H1 (cell line): ENCODE results near the gene RPTOR. TPM values are rescaled to one million over a fixed set of nuclear protein-coding genes. Genes with fewer than 3 reads are reported as not detected.

Experiments
- CTCF ChIA-PET: fragments of 300-600 bp; sonication (Branson Sonifier 250); formaldehyde crosslinking; loops from one replicate; lab custom pipeline; 2021; ENCODE audit not compliant: partially characterized antibody; lab: Charles Lee
- POLR2A ChIA-PET: fragments of 300-600 bp; sonication (Branson Sonifier 250); formaldehyde crosslinking; loops from one replicate; lab custom pipeline; 2021; ENCODE audit warnings: inconsistent platforms; ENCODE audit not compliant: partially characterized antibody; lab: Charles Lee
- DNase-seq, 2 experiments: peaks; one replicate each; pipeline versions ENCODE4 v3.0.0 to v3.0.0-alpha.2; 2010 to 2022; ENCODE audit warnings: low spot score in 2 of 2, low read depth in 1 of 2, mixed read lengths in 1 of 2
- FAIRE-seq: peaks from 2 replicates; lab custom pipeline; 2011; peaks lifted over from hg19 to GRCh38; lab: Jason Lieb, UNC
- H2AFZ ChIP-seq: 2 replicates; pipeline ENCODE4 v1.8.1; 2012; ENCODE audit warnings: low read length, inconsistent platforms
- H2AK5ac ChIP-seq: 2 replicates; pipeline ENCODE4 v1.6.1; 2013; ENCODE audit warnings: low read depth, low read length
- H2BK120ac ChIP-seq: replicated peaks from 2 replicates; pipeline ENCODE3; 2013; ENCODE audit warnings: low read depth, low read length, inconsistent platforms
- H2BK12ac ChIP-seq: 2 replicates; pipeline ENCODE4 v1.6.1; 2013; ENCODE audit warnings: low read depth, low read length
- H2BK15ac ChIP-seq: 2 replicates; pipeline ENCODE4 v1.6.1; 2013; ENCODE audit warnings: low read length
- H2BK20ac ChIP-seq: 2 replicates; pipeline ENCODE4 v1.6.1; 2013; ENCODE audit warnings: low read length
- H2BK5ac ChIP-seq: 2 replicates; pipeline ENCODE4 v1.6.1; 2013; ENCODE audit warnings: low read depth, low read length
- H3K14ac ChIP-seq: 2 replicates; pipeline ENCODE4 v1.6.1; 2013; ENCODE audit warnings: inconsistent platforms; ENCODE audit not compliant: insufficient read length
- H3K18ac ChIP-seq: 2 replicates; pipeline ENCODE4 v1.6.1; 2013; ENCODE audit warnings: low read length; ENCODE audit errors: extremely low read depth
- H3K23ac ChIP-seq: 2 replicates; pipeline ENCODE4 v1.6.1; 2013; ENCODE audit warnings: inconsistent platforms; ENCODE audit not compliant: insufficient read length
- H3K23me2 ChIP-seq: 2 replicates; pipeline ENCODE4 v1.6.1; 2013; ENCODE audit warnings: low read depth, low read length
- H3K27ac ChIP-seq: 2 replicates; pipeline ENCODE4 v1.6.1; 2011; ENCODE audit warnings: low read depth, low read length, inconsistent platforms
- H3K27me3 ChIP-seq, 4 experiments: replicated peaks in 1 of 4; 1 replicate in 1 of 4; 2 replicates in 3 of 4; pipeline versions ENCODE4 v1.6.1 to v1.8.1; 2011 to 2013; ENCODE audit warnings: low read length in 3 of 4, mild to moderate bottlenecking in 3 of 4, inconsistent platforms in 2 of 4, mixed read lengths in 2 of 4, moderate library complexity in 1 of 4; ENCODE audit not compliant: control insufficient read depth in 3 of 4, insufficient read depth in 3 of 4; ENCODE audit errors: extremely low read depth in 1 of 4
- H3K36me3 ChIP-seq, 4 experiments: 2 replicates each; pipeline versions ENCODE4 v1.6.1 to v1.8.1; 2011 to 2013; ENCODE audit warnings: mild to moderate bottlenecking in 4 of 4, low read length in 3 of 4, moderate library complexity in 2 of 4, control low read depth in 1 of 4, inconsistent platforms in 1 of 4; ENCODE audit not compliant: insufficient read depth in 4 of 4, control insufficient read depth in 2 of 4
- H3K4ac ChIP-seq: replicated peaks from 2 replicates; pipeline ENCODE3; 2013; ENCODE audit warnings: low read length, low read depth, mixed read lengths, inconsistent platforms; ENCODE audit not compliant: insufficient read length
- H3K4me1 ChIP-seq, 4 experiments: replicated peaks in 1 of 4; 1 replicate in 1 of 4; 2 replicates in 3 of 4; pipeline versions ENCODE4 v1.6.1 to v1.8.1; 2011 to 2013; ENCODE audit warnings: low read length in 3 of 4, inconsistent platforms in 2 of 4, mixed read lengths in 1 of 4; ENCODE audit not compliant: insufficient read depth in 4 of 4, control insufficient read depth in 3 of 4
- H3K4me2 ChIP-seq, 2 experiments: 2 replicates each; pipeline versions ENCODE4 v1.6.1 to v1.8.1; 2011 to 2013; ENCODE audit warnings: low read depth in 2 of 2, low read length in 2 of 2, control low read depth in 1 of 2, inconsistent platforms in 1 of 2, mild to moderate bottlenecking in 1 of 2; ENCODE audit not compliant: insufficient read depth in 1 of 2
- H3K4me3 ChIP-seq, 4 experiments: fragments of 200-600, 300-600 bp in 1 of 4; sonication (generic), shearing (Covaris generic), sonication (Bioruptor Twin) in 1 of 4; 2 replicates each; pipeline versions ENCODE4 v1.5.1 to v1.8.1; 2011 to 2016; ENCODE audit warnings: low read length in 4 of 4, low read depth in 3 of 4, control low read depth in 2 of 4, inconsistent platforms in 2 of 4, mild to moderate bottlenecking in 2 of 4, mixed read lengths in 1 of 4, moderate library complexity in 1 of 4; ENCODE audit not compliant: insufficient read depth in 2 of 4; ENCODE audit errors: extremely low read depth in 1 of 4
- H3K56ac ChIP-seq: replicated peaks from 2 replicates; pipeline ENCODE3; 2013; ENCODE audit warnings: low read depth, mild to moderate bottlenecking, mixed read lengths, low read length, inconsistent platforms; ENCODE audit not compliant: insufficient read length
- H3K79me1 ChIP-seq: 2 replicates; pipeline ENCODE4 v1.6.1; 2013; ENCODE audit warnings: low read depth, low read length, control low read depth
- H3K79me2 ChIP-seq, 2 experiments: 2 replicates each; pipeline versions ENCODE4 v1.6.1 to v1.8.1; 2012 to 2013; ENCODE audit warnings: low read length in 2 of 2, mild to moderate bottlenecking in 2 of 2, inconsistent platforms in 1 of 2; ENCODE audit not compliant: insufficient read depth in 2 of 2, control insufficient read depth in 1 of 2
- H3K9ac ChIP-seq, 4 experiments: replicated peaks in 1 of 4; 1 replicate in 1 of 4; 2 replicates in 3 of 4; pipeline versions ENCODE4 v1.6.1 to v1.8.1; 2011 to 2013; ENCODE audit warnings: low read depth in 3 of 4, low read length in 3 of 4, control low read depth in 2 of 4, mild to moderate bottlenecking in 2 of 4, moderate library complexity in 2 of 4, inconsistent platforms in 1 of 4; ENCODE audit errors: extremely low read depth in 1 of 4
- H3K9me3 ChIP-seq, 2 experiments: 2 replicates each; pipeline versions ENCODE4 v1.6.1 to v1.8.1; 2012 to 2013; ENCODE audit warnings: mild to moderate bottlenecking in 2 of 2, moderate library complexity in 2 of 2, control low read depth in 1 of 2, inconsistent platforms in 1 of 2, low read depth in 1 of 2, low read length in 1 of 2, mixed read lengths in 1 of 2; ENCODE audit not compliant: insufficient read depth in 2 of 2
- H4K20me1 ChIP-seq, 2 experiments: replicated peaks in 1 of 2; 2 replicates each; pipeline versions ENCODE3 to v1.8.1; 2011 to 2013; ENCODE audit warnings: inconsistent platforms in 2 of 2, low read length in 2 of 2, mild to moderate bottlenecking in 1 of 2; ENCODE audit not compliant: insufficient read depth in 2 of 2, control insufficient read depth in 1 of 2
- H4K5ac ChIP-seq: 2 replicates; pipeline ENCODE4 v1.6.1; 2013; ENCODE audit warnings: low read length, low read depth, mixed read lengths, inconsistent platforms; ENCODE audit not compliant: insufficient read length
- H4K8ac ChIP-seq: 2 replicates; pipeline ENCODE4 v1.8.0; 2013; ENCODE audit warnings: mild to moderate bottlenecking, moderate library complexity, low read length, inconsistent platforms; ENCODE audit not compliant: insufficient read depth; ENCODE audit errors: extremely low read depth
- H4K91ac ChIP-seq: replicated peaks from 2 replicates; pipeline ENCODE3; 2013; ENCODE audit warnings: low read length, mixed read lengths, inconsistent platforms; ENCODE audit not compliant: insufficient read length
- BCL11A ChIP-seq, 2 experiments: IDR thresholded peaks; one replicate each; pipeline ENCODE4 v1.6.1; 2011; ENCODE audit warnings: low read depth in 2 of 2, low read length in 2 of 2, mild to moderate bottlenecking in 2 of 2
- FOSL1 ChIP-seq: IDR thresholded peaks from 2 replicates; pipeline ENCODE4 v1.6.1; 2011; ENCODE audit warnings: mild to moderate bottlenecking, low read depth, low read length, moderate library complexity; ENCODE audit not compliant: insufficient read depth
- WGBS, 2 experiments: shearing (Covaris generic) in 1 of 2; methylation state at CpG; one replicate each; pipeline versions ENCODE4 v1.1.6 to v1.1.7; 2013 to 2015; ENCODE audit warnings: low lambda C conversion rate in 2 of 2, mixed read lengths in 2 of 2, inconsistent platforms in 1 of 2, low coverage in 1 of 2, missing lambda C conversion rate in 1 of 2; ENCODE audit not compliant: insufficient replicate concordance in 2 of 2, insufficient coverage in 1 of 2, insufficient read length in 1 of 2; ENCODE audit errors: extremely low coverage in 1 of 2, missing lambda C conversion rate in 1 of 2; 5-methylcytosine and 5-hydroxymethylcytosine counted together
- polyA plus RNA-seq, 7 experiments: library from polyadenylated mRNA; depleted of rRNA in 3 of 7; stranded (reverse) in 5 of 7; unstranded in 2 of 7; fragments of >200 nt in 5 of 7; fragments of 200-250 nt in 2 of 7; gene quantifications; 1 replicate in 5 of 7; 2 replicates in 1 of 7; 4 replicates in 1 of 7; pipeline versions ENCODE4 v1.2.1 to v1.2.3, GENCODE V29; 2011 to 2013; ENCODE audit warnings: missing spikeins in 2 of 7, mixed read lengths in 2 of 7
- total RNA-seq: library from RNA; stranded (reverse); fragmentation: NEBNext Ultra II Directional; extraction: Animal tissue kit (Norgen Biotek cat#: 25700); gene quantifications from 2 replicates; pipeline ENCODE4 v1.2.1, GENCODE V29; 2021

Gene RPTOR
- total and polyA plus RNA-seq, 2 of the 8 experiments (the other 6 are each of a cell fraction or from before 2014, with no cell fraction given) = 6.9 to 28.7 TPM

DNA sequence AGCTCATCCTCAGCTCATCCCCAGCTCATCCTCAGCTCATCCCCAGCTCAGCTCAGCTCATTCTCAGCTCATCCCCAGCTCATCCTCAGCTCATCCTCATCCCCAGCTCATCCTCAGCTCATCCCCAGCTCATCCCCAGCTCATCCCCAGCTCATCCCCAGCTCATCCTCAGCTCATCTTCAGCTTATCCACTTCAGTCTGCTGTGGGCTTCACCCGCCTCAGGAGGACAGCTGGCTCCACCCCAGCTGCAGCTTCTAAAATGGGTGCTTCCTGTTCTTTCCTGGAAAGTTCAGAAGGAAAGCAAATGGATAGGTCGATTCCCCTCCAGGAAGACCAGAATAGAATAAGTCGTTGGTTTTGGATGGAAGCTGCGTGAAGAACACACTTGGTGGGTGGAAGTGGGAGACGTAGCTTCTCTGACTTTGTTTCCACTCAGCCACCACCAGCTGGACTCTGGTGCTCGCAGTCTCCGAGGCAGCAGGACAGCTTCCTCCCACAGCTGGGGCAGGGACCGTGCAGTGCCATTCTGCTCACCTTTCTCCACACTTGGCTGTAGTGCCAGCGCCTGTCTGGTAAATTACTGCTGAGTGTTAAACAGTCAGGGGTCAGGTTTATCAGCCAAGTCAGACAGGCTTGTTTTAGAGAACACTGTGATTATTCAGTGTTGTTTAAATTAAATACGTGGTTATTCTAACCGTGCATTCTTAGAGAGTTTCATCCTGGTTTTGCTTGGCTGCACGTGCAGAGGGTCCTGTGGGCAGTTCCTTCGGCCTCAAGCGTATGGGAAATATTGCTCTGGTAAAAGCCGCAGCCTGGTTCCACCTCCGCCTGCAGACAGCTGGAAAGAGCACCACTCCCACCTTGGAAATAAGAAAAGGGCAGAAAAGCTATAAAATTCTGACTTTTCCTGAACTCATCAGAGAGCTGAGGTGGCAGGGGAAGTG, 386.0 kb downstream of the RPTOR start:
- TF ChIP-seq BCL11A (IDR thresholded peaks at IDR 0.05; ENCODE audit: low read depth in 2 of 2, low read length in 2 of 2) (no peak), FOSL1 (no peak)
- H2BK20ac ChIP-seq = no peak overlapping the region
- no peak overlapping the region for H3K14ac ChIP-seq
- no peak overlapping the region for H2BK5ac ChIP-seq
- H3K36me3 ChIP-seq = no peaks in the 10 kb centered on the region; a peak in 1 of 8 replicates
- ChIA-PET CTCF (interaction anchor here (0.6 to 2.7 kb wide), 11 partner anchors 9 to 1189 kb away, joined by 3 to 16 read pairs (median 3); no protein-coding TSS in a partner anchor), POLR2A (interaction anchor here (1.7 kb wide), 1 partner anchor 64 kb away, joined by 3 read pairs; no protein-coding TSS in a partner anchor)
- H3K4me1 ChIP-seq = peaks cover 0 to 11% (median 4%) of the 10 kb centered on the region in 4 experiments; a peak in 5 of 7 replicates
- H3K4me3 ChIP-seq = no peak overlapping the region
- H3K79me2 ChIP-seq = no peaks in the 10 kb centered on the region
- no peak overlapping the region for H3K4me2 ChIP-seq
- no peak for FAIRE-seq
- peak overlapping the region; percentile 27; the same call in 1 of the 2 replicates for H2BK12ac ChIP-seq
- H2AFZ ChIP-seq = no peak overlapping the region
- peaks cover 0 to 25% (median 24%) of the 10 kb centered on the region in 4 experiments; a peak in 6 of 7 replicates for H3K27me3 ChIP-seq
- DNase-seq = no peak
- peaks cover 13 to 20% of the 10 kb centered on the region in 2 experiments for H4K20me1 ChIP-seq
- no peak overlapping the region for H3K18ac ChIP-seq
- no peak overlapping the region for H3K23ac ChIP-seq
- no peak overlapping the region for H4K5ac ChIP-seq
- no peaks in the 10 kb centered on the region for H3K9me3 ChIP-seq
- no peak overlapping the region for H4K91ac ChIP-seq
- H3K4ac ChIP-seq = no peak overlapping the region
- no peak overlapping the region; a peak in 2 of 7 replicates for H3K9ac ChIP-seq
- H2BK120ac ChIP-seq = no peak overlapping the region
- 0 out of 2 replicates have a peak overlapping the region, but pooled peaks have one; percentile 39 for H2AK5ac ChIP-seq
- no peak overlapping the region for H3K56ac ChIP-seq
- no peaks in the 10 kb centered on the region; the same call in 1 of the 2 replicates for H3K23me2 ChIP-seq
- WGBS, 2 experiments = 84% methylated on average over 16 of the region's 16 CpGs; no CpG with 5 or more reads in 1 of the 2 experiments
- no peaks in the 10 kb centered on the region for H3K79me1 ChIP-seq
- no peak overlapping the region for H2BK15ac ChIP-seq
- H3K27ac ChIP-seq = no peak overlapping the region
- H4K8ac ChIP-seq = no peak overlapping the region
